Stimulated activated CD4-positive, alpha-beta T cell treated with anti-CD3 and anti-CD28 coated beads, Interleukin-4, amount 100 ng/mL, for 4 hours (primary cell): ENCODE data around the gene HSD3B2.

Experiments used
- DNase-seq, 2 experiments: peaks; one replicate each; pipeline ENCODE4 v3.0.0-alpha.2; 2020

The HSD3B2 gene

DNA sequence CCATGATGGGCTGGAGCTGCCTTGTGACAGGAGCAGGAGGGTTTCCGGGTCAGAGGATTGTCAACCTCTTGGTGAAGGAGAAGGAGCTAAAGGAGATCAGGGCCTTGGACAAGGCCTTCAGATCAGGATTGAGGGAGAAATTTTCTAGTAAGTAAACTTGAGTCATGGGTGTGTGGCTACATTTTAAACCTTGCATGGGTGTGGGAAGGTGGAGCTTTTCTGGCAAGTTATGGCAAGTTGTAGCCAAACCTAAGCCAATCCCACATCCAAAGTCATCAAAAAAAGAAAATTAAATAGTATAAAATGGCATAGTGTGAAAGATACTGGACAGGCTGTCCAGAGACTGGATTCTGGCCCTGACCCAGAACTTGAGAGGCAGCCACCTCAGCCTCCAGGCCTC, 52.3 kb downstream of the HSD3B2 start:
- DNase-seq: no peak

- DNase-seq: no peak
Observed at GRCh38 chr1:119467857-119468668, 53.1 kb downstream of the HSD3B2 start.

- no peak for DNase-seq
Observed at GRCh38 chr1:119469741-119470140, 54.8 kb downstream of the HSD3B2 start.

DNA sequence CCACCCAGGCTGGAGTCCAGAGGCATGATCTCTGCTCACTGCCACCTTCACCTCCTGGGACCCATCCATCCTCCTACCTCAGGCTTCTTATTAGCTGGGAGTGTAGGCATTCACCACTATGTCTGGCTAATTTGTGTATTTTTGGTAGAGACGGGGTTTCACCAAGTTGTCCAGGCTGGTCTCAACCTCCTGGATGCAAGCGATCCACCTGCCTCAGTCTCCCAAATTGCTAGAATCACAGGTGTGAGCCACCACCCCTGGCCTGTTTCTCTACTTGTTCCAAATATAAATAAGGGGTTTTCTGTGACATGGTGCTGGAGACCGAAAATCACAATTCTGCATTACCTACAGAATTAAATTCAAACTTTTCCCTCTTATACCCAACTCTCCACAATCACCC, 55.4 kb downstream of the HSD3B2 start:
- DNase-seq: no peak

GRCh38 chr1:119470958-119471357, 56.0 kb downstream of the HSD3B2 start:
- no peak for DNase-seq

- no peak for DNase-seq
Observed at GRCh38 chr1:119471566-119471965, 56.6 kb downstream of the HSD3B2 start.

DNA sequence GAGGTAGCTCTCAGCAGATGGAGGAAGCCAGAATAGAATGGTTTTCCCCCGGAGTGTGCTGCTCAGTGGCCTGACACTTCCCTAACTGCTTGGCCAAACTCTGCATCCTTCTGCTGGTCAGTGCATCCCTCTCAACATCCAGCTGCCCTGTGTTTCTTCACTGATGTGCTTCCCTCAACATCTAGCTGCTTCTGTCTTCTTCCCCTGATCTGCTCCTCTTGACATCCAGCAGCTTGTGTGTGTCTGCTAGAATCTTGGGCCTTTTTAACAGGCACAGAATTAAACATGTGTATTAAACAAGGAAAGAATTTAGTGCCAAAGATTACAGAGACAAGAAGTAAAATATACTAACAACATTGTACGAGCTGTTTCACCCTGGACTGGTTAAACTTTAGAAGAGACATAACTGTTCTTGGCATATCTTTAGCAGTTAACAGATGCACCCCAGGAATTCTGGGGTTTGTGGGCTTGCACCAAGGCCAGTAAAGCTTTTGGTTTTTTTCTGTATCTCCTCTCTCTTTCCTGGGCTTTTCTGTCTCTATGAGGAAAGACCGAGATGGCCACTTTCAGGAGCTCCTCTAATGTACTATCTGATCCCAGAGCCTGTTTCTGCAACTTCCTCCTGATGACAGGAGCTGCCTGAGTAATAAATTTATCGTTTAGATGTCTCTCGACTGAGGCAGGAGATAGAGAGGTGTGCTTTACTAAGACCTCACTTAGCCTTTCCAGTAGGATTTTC, 57.3 kb downstream of the HSD3B2 start:
- DNase-seq: no peak
